Retinal pigment epithelial cell (primary cell): ENCODE measurements around the gene PCSK5.

ENCODE experiments used
- DNase-seq: peaks from one replicate; pipeline ENCODE4 v3.0.0-alpha.2; 2010; ENCODE audit warnings: low read depth
- H3K4me3 ChIP-seq: 2 replicates; pipeline ENCODE4 v1.5.1; 2011; ENCODE audit warnings: mild to moderate bottlenecking, low read length, control low read depth, moderate library complexity
- TF ChIP-seq, protein P1 (sequence below): conservative IDR thresholded peaks from 2 replicates; pipeline ENCODE4 v1.5.1; 2011; ENCODE audit warnings: low read depth, low read length, control low read depth, inconsistent platforms

The PCSK5 gene

DNA sequence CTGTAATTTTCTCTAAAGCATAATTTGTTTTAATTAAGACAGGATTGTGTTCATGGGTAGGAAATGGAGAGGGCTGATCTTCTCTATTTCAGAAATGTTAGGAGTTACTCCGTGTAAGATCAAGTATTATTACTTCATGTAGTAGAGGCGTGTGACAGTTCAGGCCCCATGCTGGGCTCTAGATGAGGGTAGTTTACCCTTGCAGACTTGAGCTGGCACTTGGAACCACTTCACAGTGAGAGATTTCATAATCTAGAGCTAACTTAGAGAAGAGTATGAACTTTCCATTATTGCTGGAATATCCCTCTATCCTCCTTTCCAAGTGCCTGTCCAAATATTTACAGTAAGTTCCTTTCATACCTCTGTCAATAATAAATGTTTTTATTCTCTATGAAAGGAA is 195.1 kb downstream of the PCSK5 start:
- no peak overlapping the region for H3K4me3 ChIP-seq
- DNase-seq, result no peak
- TF ChIP-seq, protein P1, sequence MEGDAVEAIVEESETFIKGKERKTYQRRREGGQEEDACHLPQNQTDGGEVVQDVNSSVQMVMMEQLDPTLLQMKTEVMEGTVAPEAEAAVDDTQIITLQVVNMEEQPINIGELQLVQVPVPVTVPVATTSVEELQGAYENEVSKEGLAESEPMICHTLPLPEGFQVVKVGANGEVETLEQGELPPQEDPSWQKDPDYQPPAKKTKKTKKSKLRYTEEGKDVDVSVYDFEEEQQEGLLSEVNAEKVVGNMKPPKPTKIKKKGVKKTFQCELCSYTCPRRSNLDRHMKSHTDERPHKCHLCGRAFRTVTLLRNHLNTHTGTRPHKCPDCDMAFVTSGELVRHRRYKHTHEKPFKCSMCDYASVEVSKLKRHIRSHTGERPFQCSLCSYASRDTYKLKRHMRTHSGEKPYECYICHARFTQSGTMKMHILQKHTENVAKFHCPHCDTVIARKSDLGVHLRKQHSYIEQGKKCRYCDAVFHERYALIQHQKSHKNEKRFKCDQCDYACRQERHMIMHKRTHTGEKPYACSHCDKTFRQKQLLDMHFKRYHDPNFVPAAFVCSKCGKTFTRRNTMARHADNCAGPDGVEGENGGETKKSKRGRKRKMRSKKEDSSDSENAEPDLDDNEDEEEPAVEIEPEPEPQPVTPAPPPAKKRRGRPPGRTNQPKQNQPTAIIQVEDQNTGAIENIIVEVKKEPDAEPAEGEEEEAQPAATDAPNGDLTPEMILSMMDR, result no peak

DNA sequence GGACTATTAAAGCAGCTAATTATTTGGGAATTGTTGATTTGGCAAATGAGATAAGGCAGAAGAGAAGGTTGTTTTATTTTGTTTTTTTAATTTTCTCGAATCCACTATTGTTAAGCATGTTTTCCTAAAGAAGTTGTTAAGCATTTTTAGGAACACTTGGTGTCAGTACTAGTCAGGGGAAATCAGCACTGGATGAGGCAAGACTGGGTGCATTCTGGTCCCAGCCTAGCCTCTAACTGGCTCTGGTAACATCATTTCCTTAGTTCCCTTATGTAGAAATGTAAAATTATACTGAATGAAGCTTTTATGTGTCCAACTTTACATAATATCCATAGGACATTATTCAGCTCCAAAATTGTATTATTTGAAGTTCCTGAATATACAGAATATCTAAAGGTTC is 196.1 kb downstream of the PCSK5 start:
- TF ChIP-seq, protein P1, result no peak
- no peak for DNase-seq
- no peak overlapping the region for H3K4me3 ChIP-seq

DNA sequence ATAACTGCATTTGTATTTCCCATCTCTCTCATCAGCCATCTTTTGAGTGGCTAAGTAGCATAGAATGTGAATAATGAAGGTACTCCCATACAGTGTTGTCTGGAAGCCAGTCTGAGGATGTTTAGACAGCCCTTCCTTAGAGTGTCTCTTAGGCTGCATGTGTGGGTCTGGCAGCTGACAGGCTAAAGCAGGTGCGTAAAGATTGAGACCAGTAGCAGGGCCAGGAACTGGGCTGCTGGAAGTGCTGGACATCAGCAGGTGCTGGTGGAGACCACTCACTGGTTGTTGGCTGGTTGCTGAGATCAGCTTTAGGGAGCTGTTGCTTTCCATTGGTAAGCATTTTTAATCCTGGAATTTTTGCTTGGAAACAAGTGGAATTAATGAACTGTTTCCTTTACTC is 197.5 kb downstream of the PCSK5 start:
- no peak overlapping the region for H3K4me3 ChIP-seq
- no peak for DNase-seq
- TF ChIP-seq, protein P1, result no peak

DNA sequence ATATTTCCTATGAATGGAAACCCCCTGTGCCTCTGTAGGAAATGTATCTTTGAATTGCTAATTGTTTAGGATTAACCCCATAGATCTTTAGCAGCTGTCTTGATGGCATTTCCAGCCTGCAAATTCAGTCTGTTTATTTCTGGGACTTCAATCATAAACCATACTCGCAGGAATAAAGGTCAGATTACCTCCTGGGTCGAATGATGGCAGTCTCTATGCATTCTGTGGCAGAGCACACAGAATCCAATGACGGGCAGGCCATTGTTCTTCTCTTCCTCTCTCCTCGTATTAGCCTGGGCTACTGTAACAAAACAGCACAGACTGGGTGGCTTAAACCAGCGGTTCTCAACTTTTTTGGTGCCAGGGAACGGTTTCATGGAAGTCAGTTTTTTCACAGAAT is 199.9 kb downstream of the PCSK5 start:
- TF ChIP-seq, protein P1, result no peak
- H3K4me3 ChIP-seq, result no peak overlapping the region
- DNase-seq, result no peak

DNA sequence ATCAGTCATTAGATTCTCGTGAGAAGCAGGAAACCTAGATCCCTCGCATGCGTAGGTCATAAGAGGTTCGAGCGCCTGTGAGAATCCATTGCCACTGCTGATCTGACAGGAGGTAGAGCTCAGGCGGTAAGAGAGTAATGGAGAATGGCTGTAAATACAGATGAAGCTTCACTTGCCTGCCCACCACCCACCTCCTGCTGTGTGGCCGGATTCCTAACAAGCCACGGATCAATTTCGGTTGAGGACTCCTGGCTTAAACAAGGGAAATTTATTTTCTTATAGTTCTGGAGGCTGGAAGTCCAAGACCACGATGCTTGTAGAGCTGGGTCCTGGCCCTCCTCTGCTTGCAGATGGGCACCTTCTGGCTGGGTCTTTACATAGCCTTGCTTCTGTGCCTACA is 200.4 kb downstream of the PCSK5 start:
- TF ChIP-seq, protein P1, result no peak
- H3K4me3 ChIP-seq, result no peak overlapping the region
- DNase-seq, result no peak

DNA sequence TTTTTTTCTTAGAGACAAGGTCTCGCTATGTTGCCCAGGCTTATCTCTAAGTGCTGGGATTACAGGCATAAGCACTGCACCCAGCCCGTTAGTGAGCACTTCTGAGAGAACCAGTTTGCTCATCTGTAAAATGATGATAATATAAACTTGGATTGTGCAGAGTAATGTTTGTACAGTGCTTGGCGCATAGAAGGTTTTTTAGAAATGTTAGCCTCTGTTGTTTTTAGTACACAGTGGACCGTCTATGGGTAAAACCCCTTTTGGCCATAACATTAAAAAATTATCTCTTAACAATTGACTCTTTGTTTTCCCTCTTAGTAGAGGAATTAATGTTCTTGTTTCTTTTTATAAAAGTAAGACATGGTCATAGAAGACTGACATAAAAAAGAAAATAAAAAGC is 202.1 kb downstream of the PCSK5 start:
- H3K4me3 ChIP-seq, result no peak overlapping the region
- no peak for DNase-seq
- TF ChIP-seq, protein P1, result no peak

DNA sequence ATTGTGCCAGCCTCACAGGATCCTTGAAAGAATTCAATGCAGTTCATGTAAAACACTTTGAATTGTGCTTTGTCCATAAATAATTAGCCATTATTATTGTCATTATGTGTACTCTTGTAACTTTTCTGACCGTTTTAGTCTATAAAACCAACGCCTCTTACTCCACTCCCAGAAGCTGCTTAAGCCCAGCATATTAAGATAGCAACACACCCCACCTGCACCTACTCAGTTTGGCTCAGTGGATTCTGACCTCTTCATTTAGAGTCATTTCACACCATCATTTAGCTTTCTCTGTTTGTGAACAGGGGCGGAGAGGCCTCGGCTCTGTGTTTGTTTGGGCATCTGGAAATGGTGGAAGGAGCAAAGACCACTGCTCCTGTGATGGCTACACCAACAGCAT is 205.1 kb downstream of the PCSK5 start:
- H3K4me3 ChIP-seq, result no peak overlapping the region
- TF ChIP-seq, protein P1, result no peak
- no peak for DNase-seq
